Left lung (tissue), 14 donors: Measurements from ENCODE around the gene AAMP. TPM values are rescaled to one million over a fixed set of nuclear protein-coding genes. Genes with fewer than 3 reads are reported as not detected.

Source experiments
- ATAC-seq: fragments of 200-7000 bp; cut with Tn5 transposase; one replicate; pipeline ENCODE4 v1.9.1; 2020; ENCODE audit warnings: moderate library complexity
- DNase-seq, 4 donors: peaks; one replicate each; pipeline ENCODE4 v3.0.0-alpha.2; 2013 to 2020
- H3K27ac ChIP-seq, 2 donors: fragments of 200-600 bp; sonication (generic) in 1 of 2; one replicate each; pipeline versions ENCODE4 v1.5.0 to v1.8.0; 2020 to 2021
- H3K27me3 ChIP-seq, 2 donors: fragments of 200-600 bp; sonication (generic) in 1 of 2; one replicate each; pipeline versions ENCODE4 v1.5.0 to v1.8.0; 2020 to 2021
- H3K36me3 ChIP-seq, 2 donors: fragments of 200-600 bp; sonication (generic) in 1 of 2; one replicate each; pipeline versions ENCODE4 v1.5.0 to v1.8.0; 2020 to 2021
- H3K4me1 ChIP-seq, 2 donors: fragments of 200-600 bp; one replicate each; pipeline ENCODE4 v1.8.0; 2021
- H3K4me3 ChIP-seq, 2 donors: fragments of 200-600 bp; sonication (generic) in 1 of 2; one replicate each; pipeline versions ENCODE4 v1.5.0 to v1.8.0; 2020 to 2021; ENCODE audit warnings: mild to moderate bottlenecking in 1 of 2
- H3K9me3 ChIP-seq, 2 donors: fragments of 200-600 bp; sonication (generic) in 1 of 2; one replicate each; pipeline versions ENCODE4 v1.5.0 to v1.8.0; 2020 to 2021
- intact Hi-C, 2 donors: fragments of 100-400 bp; cut with DNase I; formaldehyde crosslinking; loops; one replicate each; pipeline versions ENCODE4 v1.11.2 to v1.14.2; 2022
- long read RNA-seq, 12 donors: library from polyadenylated mRNA in 2 of 12; unstranded in 2 of 12; transcript quantifications; one replicate each; pipeline ENCODE4 v2.0.0 and lab custom pipeline, GENCODE V29; 2019 to 2026
- polyA plus RNA-seq, 6 donors: library from polyadenylated mRNA; unstranded; fragments of 120-200 nt; gene quantifications; one replicate each; pipeline ENCODE4 v1.2.1, GENCODE V29; 2013; ENCODE audit not compliant: insufficient read length in 6 of 6
- total RNA-seq, 2 donors: library from RNA; stranded (reverse); fragmentation: NEBNext Ultra II Directional; extraction: Animal tissue kit (Norgen Biotek cat#: 25700); gene quantifications; one replicate each; pipeline ENCODE4 v1.2.1, GENCODE V29; 2021
- TF ChIP-seq, protein P1 (sequence below), 2 donors: fragments of 200-600 bp; sonication (generic) in 1 of 2; IDR thresholded peaks; one replicate each; pipeline versions ENCODE4 v1.5.0 to v1.8.0; 2021; ENCODE audit warnings: antibody characterized with exemption in 2 of 2
- donor health status: DM: no; HTN: yes; CAD: no.
- donor health status: DM: no; HTN: no; CAD: no.

The AAMP gene, protein sequence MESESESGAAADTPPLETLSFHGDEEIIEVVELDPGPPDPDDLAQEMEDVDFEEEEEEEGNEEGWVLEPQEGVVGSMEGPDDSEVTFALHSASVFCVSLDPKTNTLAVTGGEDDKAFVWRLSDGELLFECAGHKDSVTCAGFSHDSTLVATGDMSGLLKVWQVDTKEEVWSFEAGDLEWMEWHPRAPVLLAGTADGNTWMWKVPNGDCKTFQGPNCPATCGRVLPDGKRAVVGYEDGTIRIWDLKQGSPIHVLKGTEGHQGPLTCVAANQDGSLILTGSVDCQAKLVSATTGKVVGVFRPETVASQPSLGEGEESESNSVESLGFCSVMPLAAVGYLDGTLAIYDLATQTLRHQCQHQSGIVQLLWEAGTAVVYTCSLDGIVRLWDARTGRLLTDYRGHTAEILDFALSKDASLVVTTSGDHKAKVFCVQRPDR
- total RNA-seq, result 10 to 100 TPM; 55.2 to 57.2 TPM
- polyA plus RNA-seq, result 100 to 1,000 TPM; 106 to 120 (median 115) TPM
- long read RNA-seq, donor 1, transcript AAMP-201 (11 exons, 1,886 nt), result major isoform, 34 of 76 reads
- long read RNA-seq, donor 1, transcript AAMP-202 (10 exons, 1,761 nt), result minor isoform, 9 of 76 reads
- long read RNA-seq, donor 1, partial matches to known transcripts, result 27 of 76 reads
- long read RNA-seq, donor 1, other reads (novel, unspliced or antisense), result 0 of 76 reads
- long read RNA-seq, donor 2, transcript AAMP-201 (11 exons, 1,886 nt), result major isoform, 32 of 247 reads
- long read RNA-seq, donor 2, transcript AAMP-202 (10 exons, 1,761 nt), result minor isoform, 8 of 247 reads
- long read RNA-seq, donor 2, partial matches to known transcripts, result 46 of 247 reads
- long read RNA-seq, donor 2, other reads (novel, unspliced or antisense), result 159 of 247 reads
- long read RNA-seq, donor 3, transcript AAMP-201 (11 exons, 1,886 nt), result major isoform, 22 of 185 reads
- long read RNA-seq, donor 3, partial matches to known transcripts, result 27 of 185 reads
- long read RNA-seq, donor 3, other reads (novel, unspliced or antisense), result 131 of 185 reads
- long read RNA-seq, donor 4, transcript AAMP-204 (11 exons, 1,804 nt), result minor isoform, 5 of 32 reads
- long read RNA-seq, donor 4, transcript AAMP-201 (11 exons, 1,886 nt), result major isoform, 24 of 32 reads
- long read RNA-seq, donor 4, partial matches to known transcripts, result 0 of 32 reads
- long read RNA-seq, donor 4, other reads (novel, unspliced or antisense), result 3 of 32 reads
- long read RNA-seq, donor 5, transcript AAMP-204 (11 exons, 1,804 nt), result minor isoform, 5 of 48 reads
- long read RNA-seq, donor 5, transcript AAMP-201 (11 exons, 1,886 nt), result major isoform, 26 of 48 reads
- long read RNA-seq, donor 5, partial matches to known transcripts, result 7 of 48 reads
- long read RNA-seq, donor 5, other reads (novel, unspliced or antisense), result 0 of 48 reads
- long read RNA-seq, donor 6, transcript AAMP-204 (11 exons, 1,804 nt), result minor isoform, 5 of 243 reads
- long read RNA-seq, donor 6, transcript AAMP-202 (10 exons, 1,761 nt), result minor isoform, 5 of 243 reads
- long read RNA-seq, donor 6, transcript AAMP-201 (11 exons, 1,886 nt), result major isoform, 32 of 243 reads
- long read RNA-seq, donor 6, partial matches to known transcripts, result 44 of 243 reads
- long read RNA-seq, donor 6, other reads (novel, unspliced or antisense), result 157 of 243 reads
- long read RNA-seq, donor 7, transcript AAMP-201 (11 exons, 1,886 nt), result major isoform, 16 of 202 reads
- long read RNA-seq, donor 7, partial matches to known transcripts, result 180 of 202 reads
- long read RNA-seq, donor 7, other reads (novel, unspliced or antisense), result 0 of 202 reads
- long read RNA-seq, donor 8, transcript AAMP-201 (11 exons, 1,886 nt), result major isoform, 17 of 21 reads
- long read RNA-seq, donor 8, partial matches to known transcripts, result 0 of 21 reads
- long read RNA-seq, donor 8, other reads (novel, unspliced or antisense), result 0 of 21 reads
- long read RNA-seq, donor 9, result 0 reads
- long read RNA-seq, donor 10, transcript AAMP-201 (11 exons, 1,886 nt), result major isoform, 14 of 21 reads
- long read RNA-seq, donor 10, partial matches to known transcripts, result 1 of 21 reads
- long read RNA-seq, donor 10, other reads (novel, unspliced or antisense), result 4 of 21 reads
- long read RNA-seq, donor 11, transcript AAMP-201 (11 exons, 1,886 nt), result major isoform, 25 of 284 reads
- long read RNA-seq, donor 11, partial matches to known transcripts, result 118 of 284 reads
- long read RNA-seq, donor 11, other reads (novel, unspliced or antisense), result 134 of 284 reads
- long read RNA-seq, donor 12, transcript AAMP-201 (11 exons, 1,886 nt), result major isoform, 12 of 23 reads
- long read RNA-seq, donor 12, transcript AAMP-202 (10 exons, 1,761 nt), result minor isoform, 6 of 23 reads
- long read RNA-seq, donor 12, partial matches to known transcripts, result 0 of 23 reads
- long read RNA-seq, donor 12, other reads (novel, unspliced or antisense), result 0 of 23 reads

DNA sequence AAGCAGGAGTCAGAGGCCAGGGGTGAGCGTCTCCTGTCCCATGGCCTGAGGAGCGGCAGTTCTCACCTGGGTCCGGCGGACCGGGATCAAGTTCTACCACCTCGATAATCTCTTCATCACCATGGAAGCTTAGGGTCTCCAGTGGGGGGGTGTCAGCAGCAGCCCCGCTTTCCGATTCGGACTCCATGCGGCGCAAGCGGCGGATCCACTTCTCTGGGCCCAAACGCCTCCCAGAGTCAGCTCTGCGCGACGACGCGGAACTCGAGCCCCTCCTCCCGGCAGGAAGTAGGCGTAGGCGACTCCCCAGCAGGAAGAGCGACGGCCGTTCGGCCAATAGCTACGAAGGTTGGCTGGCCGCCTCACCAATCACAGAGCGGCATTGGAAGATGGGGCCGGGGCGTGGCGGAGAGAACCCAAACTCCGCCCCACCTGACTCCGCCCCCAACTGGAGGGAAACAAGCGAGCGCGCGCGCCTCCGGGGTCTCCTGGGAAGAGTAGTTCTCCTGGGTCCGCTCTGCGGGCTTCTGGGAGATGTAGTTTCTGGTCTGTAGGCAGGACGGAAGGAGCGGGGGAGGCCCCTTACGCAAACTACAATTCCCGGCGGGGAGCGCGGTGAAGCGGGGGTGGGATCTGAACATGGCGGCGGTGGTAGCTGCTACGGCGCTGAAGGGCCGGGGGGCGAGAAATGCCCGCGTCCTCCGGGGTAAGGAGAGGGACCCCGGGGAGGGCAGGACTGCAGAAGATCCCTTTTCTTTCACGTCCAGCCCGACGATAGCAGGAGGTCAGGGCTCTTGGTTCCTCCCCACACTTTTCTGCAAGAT lies at the start of gene AAMP, which contains the start of gene PNKD:
Gene AAMP, minus strand, starts transcription at position 238 of the 821 bp plus-strand sequence. Its CDS starts 51 bp downstream, at position 187.
Gene PNKD, plus strand, starts transcription at position 620 of the 821 bp plus-strand sequence. Its CDS starts 17 bp downstream, at position 637.
- Histone ChIP-seq H3K4me1 (peaks cover 34 to 55% of the 10 kb centered on the region in 2 donors), H3K27me3 (no peaks in the 10 kb centered on the region)
- intact Hi-C loops, result loop anchor here in 1 of 2 donors (10.0 kb wide), 1 partner anchor 125 kb away; the partner anchor contains the start of gene CTDSP1

DNA sequence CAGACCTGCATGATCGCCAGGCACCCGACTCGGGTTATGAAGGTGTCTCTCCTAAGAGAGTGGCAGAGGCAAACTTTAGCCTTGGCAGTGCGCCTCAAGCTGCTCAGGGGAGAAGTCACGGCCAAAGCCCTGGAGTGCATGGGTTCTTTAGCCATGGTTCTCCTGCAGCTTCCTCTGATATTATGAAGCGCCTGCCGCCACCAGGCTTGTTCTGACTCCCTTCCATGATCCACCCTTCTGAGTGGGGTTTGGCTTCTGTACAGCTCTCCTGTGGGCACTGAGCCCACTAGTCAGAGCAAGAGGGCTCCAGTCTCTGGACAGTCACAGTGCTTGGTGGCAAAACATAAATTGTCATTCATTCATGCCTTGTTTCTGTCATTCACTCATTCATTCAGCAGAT lies 48.3 kb upstream of the AAMP start:
- no peaks in the 10 kb centered on the region for H3K27me3 ChIP-seq
- peaks cover 8 to 58% of the 10 kb centered on the region in 2 donors for H3K4me1 ChIP-seq
- TF ChIP-seq, protein P1, sequence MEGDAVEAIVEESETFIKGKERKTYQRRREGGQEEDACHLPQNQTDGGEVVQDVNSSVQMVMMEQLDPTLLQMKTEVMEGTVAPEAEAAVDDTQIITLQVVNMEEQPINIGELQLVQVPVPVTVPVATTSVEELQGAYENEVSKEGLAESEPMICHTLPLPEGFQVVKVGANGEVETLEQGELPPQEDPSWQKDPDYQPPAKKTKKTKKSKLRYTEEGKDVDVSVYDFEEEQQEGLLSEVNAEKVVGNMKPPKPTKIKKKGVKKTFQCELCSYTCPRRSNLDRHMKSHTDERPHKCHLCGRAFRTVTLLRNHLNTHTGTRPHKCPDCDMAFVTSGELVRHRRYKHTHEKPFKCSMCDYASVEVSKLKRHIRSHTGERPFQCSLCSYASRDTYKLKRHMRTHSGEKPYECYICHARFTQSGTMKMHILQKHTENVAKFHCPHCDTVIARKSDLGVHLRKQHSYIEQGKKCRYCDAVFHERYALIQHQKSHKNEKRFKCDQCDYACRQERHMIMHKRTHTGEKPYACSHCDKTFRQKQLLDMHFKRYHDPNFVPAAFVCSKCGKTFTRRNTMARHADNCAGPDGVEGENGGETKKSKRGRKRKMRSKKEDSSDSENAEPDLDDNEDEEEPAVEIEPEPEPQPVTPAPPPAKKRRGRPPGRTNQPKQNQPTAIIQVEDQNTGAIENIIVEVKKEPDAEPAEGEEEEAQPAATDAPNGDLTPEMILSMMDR (IDR thresholded peaks at IDR 0.05), result no peak
- DNase-seq (no peak), ATAC-seq (no peak)
- no peaks in the 10 kb centered on the region for H3K36me3 ChIP-seq
- intact Hi-C loops, result no loop called here
- no peak overlapping the region for H3K4me3 ChIP-seq
- no peak overlapping the region for H3K27ac ChIP-seq
- no peaks in the 10 kb centered on the region for H3K9me3 ChIP-seq

More for the DNA sequence above, at the start of gene AAMP, which contains the start of gene PNKD:
- Histone ChIP-seq H3K4me3 (peak within 1 kb of the TSS; percentile 81 to 84), H3K27ac (peak within 1 kb of the TSS; percentile 53 to 78), H3K9me3 (no peaks in the 10 kb centered on the region), H3K36me3 (peaks cover 0 to 48% of the 10 kb centered on the region in 2 donors)
- TF ChIP-seq, protein P1 (IDR thresholded peaks at IDR 0.05), result peak in 1 of 2 donors; percentile 17
- peak; percentile 99 to 100 (median 100) for DNase-seq
- peak; percentile 92 for ATAC-seq

DNA sequence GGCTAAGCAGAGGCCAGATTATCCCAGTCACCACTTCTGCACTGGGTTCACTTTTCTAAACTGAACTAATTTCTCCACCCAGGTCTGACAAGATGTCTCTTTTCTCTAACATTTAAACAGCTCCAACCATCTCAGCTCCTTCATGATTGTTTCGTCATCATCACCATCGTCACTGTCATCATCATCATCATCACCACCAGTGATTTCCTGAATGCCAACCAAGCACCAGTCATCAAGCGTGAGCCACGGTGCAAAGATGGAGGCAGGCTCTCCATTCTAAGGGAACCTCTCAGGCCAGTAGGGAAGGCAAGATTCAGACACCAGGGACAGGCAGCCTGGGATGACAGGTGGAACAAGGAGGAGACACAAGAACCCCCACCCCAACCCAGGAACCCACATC lies 47.9 kb upstream of the AAMP start:
- Histone ChIP-seq H3K36me3 (no peaks in the 10 kb centered on the region), H3K4me1 (peaks cover 8 to 61% of the 10 kb centered on the region in 2 donors), H3K27ac (no peak overlapping the region), H3K27me3 (no peaks in the 10 kb centered on the region), H3K4me3 (no peak overlapping the region), H3K9me3 (no peaks in the 10 kb centered on the region)
- intact Hi-C loops, result no loop called here
- TF ChIP-seq, protein P1 (IDR thresholded peaks at IDR 0.05), result no peak
- ATAC-seq (no peak), DNase-seq (no peak)
